Measurements from ENCODE around the gene ARHGEF7. TPM values are rescaled to one million over a fixed set of nuclear protein-coding genes. Genes with fewer than 3 reads are reported as not detected.
"Not testable (repeated sequence)": the region's sequence is repeated elsewhere in the genome, so short reads cannot be mapped to it uniquely, and the experiment has no call there.

The ARHGEF7 gene
- total RNA-seq, 1 donor from 2014 or later: 64.6 TPM

DNA sequence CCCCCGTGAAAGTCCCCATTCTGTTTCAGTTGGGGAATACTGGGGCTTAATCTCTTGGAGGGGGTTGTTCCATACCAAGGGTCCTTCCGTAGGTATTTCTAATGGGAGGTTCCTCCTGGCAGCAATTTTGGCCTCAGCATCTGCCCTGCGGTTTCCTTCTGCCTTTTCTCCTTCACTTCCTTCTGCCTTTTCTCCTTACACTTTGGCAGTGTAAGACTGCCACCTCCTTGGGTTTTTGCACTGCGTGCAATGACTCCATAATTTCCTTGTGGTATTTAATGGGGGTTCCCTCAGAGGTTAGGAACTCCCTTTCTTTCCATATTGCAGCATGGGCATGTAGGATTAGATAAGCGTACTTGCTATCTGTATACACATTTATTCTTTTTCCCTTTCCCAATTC is 78.1 kb downstream of the ARHGEF7 start:
- not testable (repeated sequence) for H3K36me3 ChIP-seq; H3K27ac ChIP-seq; H3K4me2 ChIP-seq; H3K4me1 ChIP-seq; H3K27me3 Mint-ChIP-seq (ENCODE audit: insufficient read depth, low read depth); H4K20me1 ChIP-seq (ENCODE audit: low read depth); H3K4me3 Mint-ChIP-seq; H3K27me3 ChIP-seq; H3K4me3 ChIP-seq; H3K27ac Mint-ChIP-seq; H3K9me3 ChIP-seq (ENCODE audit: low read depth); H3K4me1 Mint-ChIP-seq; H3F3A ChIP-seq (ENCODE audit: low read depth); H3K9ac ChIP-seq; H2AFZ ChIP-seq (replicated peaks); DNase-seq (ENCODE audit: low spot score)
- peaks cover 98% of the 10 kb centered on the region for H3K79me2 ChIP-seq (ENCODE audit: low read depth)
- H3K9me3 Mint-ChIP-seq: peaks cover 62% of the 10 kb centered on the region
- peaks cover 71% of the 10 kb centered on the region for H3K36me3 Mint-ChIP-seq

DNA sequence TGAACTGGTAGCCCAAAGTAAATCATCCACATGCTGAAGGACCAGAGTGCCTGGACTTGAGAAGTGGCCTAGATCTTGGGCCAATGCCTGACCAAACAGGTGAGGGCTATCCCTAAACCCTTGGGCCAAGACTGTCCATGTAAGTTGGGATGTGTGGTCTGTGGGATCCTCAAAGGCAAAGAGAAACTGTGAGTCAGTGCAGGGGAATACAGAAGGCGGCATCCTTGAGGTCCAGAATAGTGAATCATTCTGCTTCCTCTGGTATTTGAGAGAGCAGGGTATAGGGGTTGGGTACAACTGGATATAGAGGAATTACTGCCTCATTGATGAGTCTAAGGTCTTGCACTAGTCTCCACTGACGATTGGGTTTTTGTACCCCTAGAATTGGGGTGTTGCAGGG is 79.5 kb downstream of the ARHGEF7 start:
- H3K4me3 ChIP-seq; DNase-seq (ENCODE audit: low spot score); H3K27me3 ChIP-seq; H3K27ac Mint-ChIP-seq; H3K9ac ChIP-seq; H2AFZ ChIP-seq (replicated peaks); H3K4me3 Mint-ChIP-seq; H3K4me2 ChIP-seq; H3F3A ChIP-seq (ENCODE audit: low read depth); H3K9me3 ChIP-seq (ENCODE audit: low read depth); H3K4me1 ChIP-seq; H4K20me1 ChIP-seq (ENCODE audit: low read depth); H3K27ac ChIP-seq; H3K27me3 Mint-ChIP-seq (ENCODE audit: insufficient read depth, low read depth); H3K4me1 Mint-ChIP-seq; H3K36me3 ChIP-seq: not testable (repeated sequence)
- peaks cover 62% of the 10 kb centered on the region for H3K9me3 Mint-ChIP-seq
- H3K36me3 Mint-ChIP-seq: peaks cover 69% of the 10 kb centered on the region
- peaks cover 97% of the 10 kb centered on the region for H3K79me2 ChIP-seq (ENCODE audit: low read depth)

DNA sequence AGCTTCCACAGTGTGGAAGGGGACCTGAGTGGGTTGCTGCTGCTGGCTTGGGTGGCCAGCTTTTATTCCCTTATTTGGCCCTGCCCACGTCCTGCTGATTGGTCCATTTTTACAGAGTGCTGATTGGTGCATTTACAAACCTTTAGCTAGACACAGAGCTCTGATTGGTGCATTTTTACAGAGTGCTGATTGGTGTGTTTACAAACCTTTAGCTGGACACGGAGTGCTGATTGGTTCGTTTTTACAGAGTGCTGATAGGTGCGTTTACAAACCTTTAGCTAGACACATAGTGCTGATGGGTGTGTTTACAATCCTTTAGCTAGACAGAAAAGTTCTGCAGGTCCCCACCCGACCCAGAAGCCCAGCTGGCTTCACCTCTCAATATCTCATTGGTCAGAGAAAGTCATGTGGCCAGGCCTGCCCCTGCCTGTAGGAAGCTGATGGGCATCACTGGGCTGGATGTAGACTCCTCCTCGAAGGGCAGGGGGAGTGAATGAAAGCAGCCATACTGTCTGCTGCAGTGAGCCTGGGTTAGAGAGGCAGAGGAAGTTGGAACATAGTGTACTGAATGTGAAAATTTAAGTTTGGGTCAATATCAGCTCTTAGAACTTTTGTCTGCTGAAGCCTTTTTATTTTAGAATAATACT is 83.7 kb downstream of the ARHGEF7 start:
- not testable (repeated sequence) for H3K4me2 ChIP-seq; H3F3A ChIP-seq (ENCODE audit: low read depth); H3K27me3 ChIP-seq; H3K36me3 ChIP-seq; H3K4me3 Mint-ChIP-seq; H2AFZ ChIP-seq (replicated peaks); H3K9ac ChIP-seq; H3K4me3 ChIP-seq; H3K27ac Mint-ChIP-seq; DNase-seq (ENCODE audit: low spot score); H3K27me3 Mint-ChIP-seq (ENCODE audit: insufficient read depth, low read depth); H3K9me3 ChIP-seq (ENCODE audit: low read depth); H3K27ac ChIP-seq
- Mint-ChIP-seq H3K4me1 (peaks cover 27% of the 10 kb centered on the region), H3K36me3 (peaks cover 58% of the 10 kb centered on the region), H3K9me3 (peaks cover 39% of the 10 kb centered on the region)
- peaks cover 40% of the 10 kb centered on the region for H4K20me1 ChIP-seq (ENCODE audit: low read depth)
- H3K79me2 ChIP-seq (ENCODE audit: low read depth): peaks cover 96% of the 10 kb centered on the region
- peaks cover 24% of the 10 kb centered on the region for H3K4me1 ChIP-seq

DNA sequence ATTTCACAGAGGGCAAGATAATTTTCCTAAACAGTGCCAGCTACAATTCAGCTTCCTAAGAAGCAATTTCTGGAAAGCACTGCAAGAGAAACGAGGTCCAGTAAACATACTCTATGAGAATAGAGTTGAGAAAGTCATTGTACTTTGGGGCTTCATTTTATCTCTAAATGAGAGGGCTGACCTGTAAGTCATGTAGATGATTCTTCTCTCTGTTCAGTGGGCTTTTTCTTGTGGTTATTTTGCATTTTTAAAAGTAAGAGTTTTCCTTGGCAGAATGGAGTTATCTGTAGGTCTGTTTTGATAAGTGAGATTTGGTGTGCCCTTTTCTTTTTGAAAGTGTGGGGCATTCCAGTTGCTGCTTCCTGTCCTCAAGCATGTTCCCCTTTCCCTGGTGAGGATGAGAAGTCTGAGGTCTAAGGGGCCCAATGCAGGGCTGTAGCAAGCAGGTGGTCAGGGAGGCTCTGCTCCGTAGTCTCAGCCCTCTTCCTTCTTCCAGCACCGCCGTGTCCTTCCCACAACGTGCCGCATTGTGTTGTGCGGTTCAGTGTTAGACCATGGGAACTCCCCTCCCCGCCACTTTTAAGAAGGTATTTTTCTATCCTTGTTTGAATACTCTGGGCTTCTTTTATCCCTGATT is 86.3 kb downstream of the ARHGEF7 start:
- H3K9me3 Mint-ChIP-seq: peaks cover 27% of the 10 kb centered on the region
- DNase-seq (ENCODE audit: low spot score): no peak
- Histone ChIP-seq H3K79me2 (ENCODE audit: low read depth) (peaks cover 98% of the 10 kb centered on the region), H3K9ac (no peak overlapping the region), H3K36me3 (no peaks in the 10 kb centered on the region), H3K4me2 (peak overlapping the region; percentile 21), H2AFZ (replicated peaks) (no peak overlapping the region), H3F3A (ENCODE audit: low read depth) (peaks cover 7% of the 10 kb centered on the region), H3K4me3 (no peak overlapping the region), H3K27me3 (no peaks in the 10 kb centered on the region), H4K20me1 (ENCODE audit: low read depth) (peaks cover 65% of the 10 kb centered on the region), H3K4me1 (peaks cover 33% of the 10 kb centered on the region), H3K9me3 (ENCODE audit: low read depth) (no peaks in the 10 kb centered on the region), H3K27ac (no peak overlapping the region)
- H3K4me1 Mint-ChIP-seq: peaks cover 48% of the 10 kb centered on the region
- peaks cover 4% of the 10 kb centered on the region for H3K27me3 Mint-ChIP-seq (ENCODE audit: insufficient read depth, low read depth)
- TF ChIP-seq EZH2 (IDR thresholded peaks at IDR 0.05) (no peak), EZH2phosphoT487 (IDR thresholded peaks at IDR 0.05) (no peak), CTCF (IDR thresholded peaks at IDR 0.05) (no peak)
- peaks cover 47% of the 10 kb centered on the region for H3K36me3 Mint-ChIP-seq
- H3K27ac Mint-ChIP-seq: peak overlapping the region; percentile 70
- peak overlapping the region; percentile 28 for H3K4me3 Mint-ChIP-seq

Data from neural progenitor cell (in vitro differentiated cells).